B cell (primary cell): ENCODE measurements around the gene DOCK4. TPM values are rescaled to one million over a fixed set of nuclear protein-coding genes. Genes with fewer than 3 reads are reported as not detected.

ENCODE experiments used
- ATAC-seq: fragments of 200-7000 bp; cut with Tn5 transposase; one replicate; pipeline ENCODE4 v1.10.0; 2021; ENCODE audit warnings: low read depth, mild to moderate bottlenecking, moderate number of reproducible peaks, moderate library complexity
- CTCF ChIA-PET: fragments of 350-600 bp; sonication (Branson Sonifier 250); formaldehyde crosslinking; loops from one replicate; lab custom pipeline; 2021; ENCODE audit warnings: antibody characterized with exemption, inconsistent platforms; lab: Charles Lee
- POLR2A ChIA-PET: fragments of 350-600 bp; sonication (Branson Sonifier 250); formaldehyde crosslinking; loops from one replicate; lab custom pipeline; 2021; ENCODE audit warnings: antibody characterized with exemption; lab: Charles Lee
- DNase-seq: peaks from one replicate; pipeline ENCODE4 v3.0.0; 2013
- H2AFZ ChIP-seq: 2 replicates; pipeline ENCODE4 v1.6.1; 2012; ENCODE audit warnings: mild to moderate bottlenecking, low read depth, low read length; ENCODE audit not compliant: insufficient read depth, poor library complexity, severe bottlenecking
- H3K27ac ChIP-seq, 2 donors: 1 replicate in 1 of 2; 2 replicates in 1 of 2; pipeline ENCODE4 v1.5.1; 2012 to 2013; ENCODE audit warnings: low read length in 2 of 2, mild to moderate bottlenecking in 2 of 2, moderate library complexity in 1 of 2
- H3K27me3 ChIP-seq, 4 experiments: fragments of 200-600 bp in 1 of 4; sonication (generic) in 1 of 4; replicated peaks in 1 of 4; 1 replicate in 2 of 4; 2 replicates in 2 of 4; pipeline versions ENCODE4 v1.6.1 to v1.7.0; 2013 to 2016; ENCODE audit warnings: low read length in 3 of 4, mild to moderate bottlenecking in 2 of 4, mixed read lengths in 1 of 4, moderate library complexity in 1 of 4; ENCODE audit not compliant: insufficient read depth in 4 of 4, control insufficient read depth in 3 of 4; ENCODE audit errors: control extremely low read depth in 1 of 4
- H3K36me3 ChIP-seq, 2 experiments: replicated peaks in 1 of 2; 1 replicate in 1 of 2; 2 replicates in 1 of 2; pipeline versions ENCODE4 v1.6.1 to v1.7.1; 2013; ENCODE audit warnings: low read length in 1 of 2; ENCODE audit not compliant: insufficient read depth in 2 of 2, control insufficient read depth in 1 of 2; ENCODE audit errors: control extremely low read depth in 1 of 2, extremely low read depth in 1 of 2
- H3K4me1 ChIP-seq, 2 donors: fragments of 200-600 bp in 1 of 2; sonication (generic) in 1 of 2; 1 replicate in 1 of 2; 2 replicates in 1 of 2; pipeline versions ENCODE4 v1.5.1 to v1.6.1; 2013 to 2017; ENCODE audit warnings: low read length in 2 of 2; ENCODE audit not compliant: control insufficient read depth in 2 of 2, insufficient read depth in 2 of 2
- H3K4me2 ChIP-seq: replicated peaks from 2 replicates; pipeline ENCODE3; 2012; ENCODE audit warnings: mild to moderate bottlenecking, low read depth, low read length; ENCODE audit not compliant: poor library complexity, severe bottlenecking
- H3K4me3 ChIP-seq, 5 experiments: fragments of 200-600 bp in 1 of 5; sonication (generic) in 1 of 5; 1 replicate in 3 of 5; 2 replicates in 2 of 5; pipeline versions ENCODE4 v1.5.1 to v1.7.0; 2011 to 2016; ENCODE audit warnings: low read length in 4 of 5, mild to moderate bottlenecking in 4 of 5, low read depth in 2 of 5, control low read depth in 1 of 5, moderate library complexity in 1 of 5; ENCODE audit not compliant: insufficient read depth in 1 of 5; ENCODE audit errors: control extremely low read depth in 1 of 5, extremely low read depth in 1 of 5
- H3K79me2 ChIP-seq: fragments of 200-600 bp; sonication (generic); one replicate; pipeline ENCODE4 v1.6.0; 2016; ENCODE audit warnings: low read length; ENCODE audit not compliant: control insufficient read depth, insufficient read depth
- H3K9ac ChIP-seq: fragments of 200-600 bp; sonication (generic); 2 replicates; pipeline ENCODE4 v1.6.1; 2017; ENCODE audit warnings: mild to moderate bottlenecking, low read length, moderate library complexity
- H3K9me3 ChIP-seq, 3 donors: one replicate each; pipeline versions ENCODE4 v1.6.1 to v1.7.1; 2013; ENCODE audit warnings: low read length in 2 of 3; ENCODE audit not compliant: control insufficient read depth in 2 of 3, insufficient read depth in 1 of 3; ENCODE audit errors: control extremely low read depth in 1 of 3
- H4K20me1 ChIP-seq: 2 replicates; pipeline ENCODE4 v1.6.0; 2012; ENCODE audit warnings: mild to moderate bottlenecking, low read length; ENCODE audit not compliant: insufficient read depth, control insufficient read depth, poor library complexity, severe bottlenecking
- H3K27ac Mint-ChIP-seq: one replicate; pipeline ENCODE4 v1.8.0; 2021; ENCODE audit warnings: mixed read lengths
- H3K27me3 Mint-ChIP-seq: one replicate; pipeline ENCODE4 v1.8.0; 2021; ENCODE audit warnings: mixed read lengths
- H3K4me1 Mint-ChIP-seq: one replicate; pipeline ENCODE4 v1.8.0; 2021; ENCODE audit warnings: mixed read lengths
- H3K4me3 Mint-ChIP-seq: one replicate; pipeline ENCODE4 v1.8.0; 2021; ENCODE audit warnings: mixed read lengths
- H3K9me3 Mint-ChIP-seq: one replicate; pipeline ENCODE4 v1.8.0; 2022; ENCODE audit warnings: mixed read lengths; ENCODE audit not compliant: insufficient read depth
- CTCF ChIP-seq: fragments of 200-600 bp; IDR thresholded peaks from one replicate; pipeline ENCODE4 v1.8.0; 2022; ENCODE audit warnings: antibody characterized with exemption, mild to moderate bottlenecking
- EZH2 ChIP-seq: IDR thresholded peaks from 2 replicates; pipeline ENCODE4 v1.6.1; 2012; ENCODE audit warnings: borderline replicate concordance, low read depth, mild to moderate bottlenecking, moderate library complexity, low read length; ENCODE audit not compliant: insufficient read depth, poor library complexity, severe bottlenecking
- WGBS: methylation state at CpG from one replicate; pipeline ENCODE4 v1.1.5; 2013; ENCODE audit warnings: missing lambda C conversion rate; ENCODE audit not compliant: insufficient coverage; 5-methylcytosine and 5-hydroxymethylcytosine counted together
- intact Hi-C: fragments of 100-400 bp; cut with micrococcal nuclease; formaldehyde crosslinking; loops from one replicate; pipeline ENCODE4 v1.10.0; 2022
- polyA plus RNA-seq: library from polyadenylated mRNA; depleted of rRNA; stranded (reverse); fragments of >200 nt; gene quantifications from 2 replicates; pipeline ENCODE4 v1.2.3, GENCODE V29; 2012
- total RNA-seq, 2 donors: library from RNA; stranded (reverse); fragments of 120-200 nt in 1 of 2; gene quantifications; 1 replicate in 1 of 2; 2 replicates in 1 of 2; pipeline versions ENCODE4 v1.2.3 to v1.2.4, GENCODE V29; 2013 to 2022

DOCK4 gene
- total and polyA plus RNA-seq, 2 donors (not counting 1 experiment from before 2014, with no cell fraction given), result 0.03 to 4.1 TPM

- no peak overlapping the region for H3K27ac ChIP-seq
- no peaks in the 10 kb centered on the region for H3K27me3 Mint-ChIP-seq
- no peaks in the 10 kb centered on the region for H3K79me2 ChIP-seq
- WGBS, result 68% methylated on average over 3 of the region's 3 CpGs
- H3K36me3 ChIP-seq, result no peaks in the 10 kb centered on the region
- no peak for DNase-seq
- H3K27ac Mint-ChIP-seq, result no peak overlapping the region
- H3K27me3 ChIP-seq, result peaks cover 0 to 4% (median 0%) of the 10 kb centered on the region in 4 experiments
- H3K4me1 ChIP-seq, result no peaks in the 10 kb centered on the region
- POLR2A ChIA-PET, result no interaction called here
- H3K9ac ChIP-seq, result no peak overlapping the region
- H3K4me3 Mint-ChIP-seq, result no peak overlapping the region
- CTCF ChIA-PET, result no interaction called here
- no peaks in the 10 kb centered on the region for H3K4me1 Mint-ChIP-seq
- H2AFZ ChIP-seq, result no peak overlapping the region
- no peaks in the 10 kb centered on the region for H3K9me3 Mint-ChIP-seq
- H3K9me3 ChIP-seq, result no peaks in the 10 kb centered on the region
- no peak overlapping the region for H3K4me2 ChIP-seq
- no peaks in the 10 kb centered on the region for H4K20me1 ChIP-seq
- H3K4me3 ChIP-seq, result no peak overlapping the region
- intact Hi-C loops, result no loop called here
- TF ChIP-seq EZH2, result no peak
- TF ChIP-seq CTCF, result no peak
- no peak for ATAC-seq
Observed at GRCh38 chr7:111914291-111914690, 291.9 kb downstream of the DOCK4 start.

DNA sequence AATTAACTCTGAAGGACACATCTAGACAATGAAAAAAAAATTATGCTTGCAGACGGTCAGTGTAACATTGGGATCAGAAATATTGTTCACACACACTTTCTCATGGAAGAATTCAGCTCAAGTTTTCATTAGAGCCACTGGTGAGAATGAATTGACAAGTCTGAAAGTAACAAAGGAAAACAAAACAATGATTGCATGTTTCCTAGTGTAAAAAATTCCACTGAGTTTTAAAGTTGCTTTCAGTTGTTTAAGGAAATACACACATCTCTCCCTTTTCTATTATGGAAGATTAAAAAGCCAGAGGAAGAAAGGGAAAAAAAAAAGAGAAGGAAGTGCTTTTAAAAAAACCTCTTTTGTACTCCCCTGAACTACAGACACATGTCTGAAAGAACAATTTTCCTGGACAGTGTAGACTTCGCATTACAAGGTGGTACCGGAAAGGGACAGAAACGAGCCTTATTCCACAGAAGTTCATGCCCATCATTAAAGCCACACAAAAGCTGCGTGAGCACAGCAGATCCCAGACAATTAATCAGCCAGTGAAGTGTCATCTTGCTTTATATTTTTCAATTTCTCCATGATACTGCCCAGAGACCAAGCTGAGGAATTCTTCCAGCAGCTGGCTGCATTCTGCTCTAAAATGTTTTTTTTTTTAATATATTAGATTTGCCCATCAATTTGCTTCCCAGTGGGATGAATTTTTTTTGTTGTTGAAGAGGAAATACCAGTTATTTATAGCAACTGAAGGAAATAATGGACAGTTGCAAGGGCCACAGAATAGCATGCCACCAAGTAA is 294.8 kb downstream of the DOCK4 start:
- intact Hi-C loops, result no loop called here
- no peak overlapping the region for H3K4me3 Mint-ChIP-seq
- Histone ChIP-seq H3K4me3 (no peak overlapping the region), H3K4me2 (no peak overlapping the region), H3K9me3 (no peaks in the 10 kb centered on the region), H3K9ac (no peak overlapping the region), H2AFZ (no peak overlapping the region), H4K20me1 (no peaks in the 10 kb centered on the region), H3K79me2 (no peaks in the 10 kb centered on the region), H3K36me3 (no peaks in the 10 kb centered on the region), H3K4me1 (no peaks in the 10 kb centered on the region), H3K27me3 (peaks cover 0 to 4% (median 0%) of the 10 kb centered on the region in 4 experiments), H3K27ac (no peak overlapping the region)
- TF ChIP-seq CTCF (no peak), EZH2 (no peak)
- DNase-seq, result no peak
- H3K27me3 Mint-ChIP-seq, result no peaks in the 10 kb centered on the region
- POLR2A ChIA-PET, result no interaction called here
- H3K4me1 Mint-ChIP-seq, result no peaks in the 10 kb centered on the region
- ATAC-seq, result no peak
- H3K9me3 Mint-ChIP-seq, result no peaks in the 10 kb centered on the region
- CTCF ChIA-PET, result no interaction called here
- whole genome bisulfite sequencing, result 62% methylated on average over 4 of the region's 5 CpGs
- no peak overlapping the region for H3K27ac Mint-ChIP-seq
